Measurements from ENCODE around the gene TCFL5. TPM values are rescaled to one million over a fixed set of nuclear protein-coding genes. Genes with fewer than 3 reads are reported as not detected.
A peak's percentile ranks its signal among the peaks of the same experiment; 100 is the strongest.

TCFL5 gene
- total RNA-seq, 1 donor from 2014 or later: 1.1 TPM

- Histone ChIP-seq H3K36me3 (no peaks in the 10 kb centered on the region), H3K27me3 (no peaks in the 10 kb centered on the region), H3K27ac (no peak overlapping the region), H3K4me3 (no peak overlapping the region), H3K4me1 (peaks cover 4 to 9% of the 10 kb centered on the region in 2 donors), H3K9me3 (no peaks in the 10 kb centered on the region)
- intact Hi-C loops (cut with DNase I): loop anchor here (1.0 to 10.0 kb wide), 9 partner anchors 71 to 1073 kb away; partner anchors contain the start of genes ABHD16B, CABLES2, LSM14B and TAF4
- TF ChIP-seq CTCF (IDR thresholded peaks at IDR 0.05): peak; percentile 66 to 80 (median 76)
- peak; percentile 43 to 88 for DNase-seq (ENCODE audit: low spot score in 2 of 2)
These were observed 70.1 kb downstream of the TCFL5 start for GRCh38 chr20:62791301-62792181.

Other genes with a start within 250 kb of the TCFL5 start
- 160 TPM for gene SLCO4A1, start 219.3 kb downstream of the TCFL5 start, total RNA-seq
- gene NTSR1, start 153.0 kb downstream of the TCFL5 start, total RNA-seq: not detected
- 5.7 TPM for gene MRGBP, start 65.3 kb downstream of the TCFL5 start, total RNA-seq
- 77.4 TPM for gene OGFR, start 57.0 kb downstream of the TCFL5 start, total RNA-seq
- gene COL9A3, start 44.8 kb downstream of the TCFL5 start, total RNA-seq: 13.8 TPM
- 42.4 TPM for gene DIDO1, start 64.7 kb upstream of the TCFL5 start, total RNA-seq
- 9.2 TPM for gene GID8, start 76.3 kb upstream of the TCFL5 start, total RNA-seq
- gene SLC17A9, start 90.9 kb upstream of the TCFL5 start, total RNA-seq: 30.0 TPM
- gene BHLHE23, start 145.1 kb upstream of the TCFL5 start, total RNA-seq: not detected